ENCODE measurements around the gene KCNQ1.

GRCh38 chr11:2859699-2860037 is 414.9 kb downstream of the KCNQ1 start:
- TF ChIP-seq TAF1 (IDR thresholded peaks at IDR 0.05; ENCODE audit: borderline replicate concordance, low read depth, low read length) (no peak), POLR2AphosphoS5 (IDR thresholded peaks at IDR 0.05; ENCODE audit: low read depth, low read length) (no peak)

All from GM12892 (cell line).